ENCODE data around the gene LIMCH1. TPM values are rescaled to one million over a fixed set of nuclear protein-coding genes. Genes with fewer than 3 reads are reported as not detected.

LIMCH1 gene
- total RNA-seq, 1 experiment from 2014 or later, result 3.3 TPM

DNA sequence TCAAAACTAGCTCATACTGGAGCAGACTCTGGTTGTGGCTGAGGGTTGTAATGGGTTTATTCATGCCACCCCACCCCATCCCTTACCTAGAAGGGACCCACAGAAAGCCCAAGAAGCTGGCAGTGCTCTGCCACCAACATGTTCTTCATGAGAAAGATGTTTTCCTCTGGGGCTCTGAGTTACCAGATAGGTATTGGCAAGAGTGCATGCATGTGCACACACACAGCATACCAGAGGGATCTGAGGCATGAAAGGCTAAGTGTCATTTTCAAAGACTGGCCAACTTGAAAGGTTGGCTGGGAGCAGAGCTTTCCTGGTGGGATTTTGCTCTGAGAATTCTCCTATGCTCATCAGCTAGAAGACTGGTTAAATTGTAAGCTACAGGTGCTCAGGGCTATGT, 145.4 kb downstream of the LIMCH1 start:
- Histone ChIP-seq H3K23ac (ENCODE audit: insufficient read length, low read depth, low read length) (no peak overlapping the region), H3K27me3 (ENCODE audit: insufficient read depth, low read length) (no peaks in the 10 kb centered on the region), H2BK12ac (ENCODE audit: insufficient read length, low read depth, low read length) (no peak overlapping the region), H3K79me1 (ENCODE audit: insufficient read depth, low read depth, low read length, poor library complexity, severe bottlenecking) (no peaks in the 10 kb centered on the region), H2BK20ac (ENCODE audit: low read depth, low read length, poor library complexity, severe bottlenecking) (no peak overlapping the region), H2AK5ac (ENCODE audit: insufficient read length, low read length) (no peak overlapping the region), H3T11ph (ENCODE audit: low read length) (no peak overlapping the region), H4K8ac (replicated peaks; ENCODE audit: insufficient read length, low read depth, low read length) (no peak overlapping the region), H2BK5ac (ENCODE audit: insufficient read length, low read length) (no peak overlapping the region), H2AFZ (ENCODE audit: low read length) (no peak overlapping the region), H3K23me2 (ENCODE audit: insufficient read length, low read depth, low read length, poor library complexity, severe bottlenecking) (no peaks in the 10 kb centered on the region), H3K27ac (ENCODE audit: insufficient read length, low read depth, low read length) (no peak overlapping the region), H3K4ac (ENCODE audit: low read depth, low read length) (no peak overlapping the region), H3K79me2 (ENCODE audit: insufficient read depth, low read length) (no peaks in the 10 kb centered on the region), H4K5ac (ENCODE audit: insufficient read length, low read depth, low read length) (no peak overlapping the region), H3K9me3 (ENCODE audit: control insufficient read depth, low read depth, low read length) (no peaks in the 10 kb centered on the region), H4K20me1 (ENCODE audit: control insufficient read depth, insufficient read depth, insufficient read length) (no peaks in the 10 kb centered on the region), H2BK15ac (ENCODE audit: low read depth, low read length) (no peak overlapping the region), H3K4me1 (ENCODE audit: insufficient read depth, low read length) (no peaks in the 10 kb centered on the region), H2BK120ac (ENCODE audit: low read depth, low read length, poor library complexity, severe bottlenecking) (no peak overlapping the region), H3K56ac (ENCODE audit: insufficient read length, low read depth, low read length) (no peak overlapping the region), H3K18ac (ENCODE audit: insufficient read length, low read depth, low read length) (no peak overlapping the region), H3K14ac (ENCODE audit: insufficient read depth, low read length) (no peak overlapping the region), H4K91ac (ENCODE audit: insufficient read length, low read depth, low read length) (no peak overlapping the region), H3K4me2 (ENCODE audit: insufficient read depth, insufficient read length, low read length) (no peak overlapping the region), H3K9ac (ENCODE audit: extremely low read depth, insufficient read length, low read length) (no peak overlapping the region)
- Mint-ChIP-seq H3K27me3 (ENCODE audit: low read depth) (no peaks in the 10 kb centered on the region), H3K27ac (no peak overlapping the region), H3K36me3 (ENCODE audit: insufficient read depth in 1 of 3, low read depth in 3 of 3) (0 out of 7 replicates have a peak, but pooled peaks cover 0 to 1% (median 0%) of the 10 kb centered on the region in 3 experiments), H3K9me3 (no peaks in the 10 kb centered on the region), H3K4me1 (no peaks in the 10 kb centered on the region), H3K4me3 (no peak overlapping the region)
- no peak for DNase-seq
- TF ChIP-seq, protein P1, sequence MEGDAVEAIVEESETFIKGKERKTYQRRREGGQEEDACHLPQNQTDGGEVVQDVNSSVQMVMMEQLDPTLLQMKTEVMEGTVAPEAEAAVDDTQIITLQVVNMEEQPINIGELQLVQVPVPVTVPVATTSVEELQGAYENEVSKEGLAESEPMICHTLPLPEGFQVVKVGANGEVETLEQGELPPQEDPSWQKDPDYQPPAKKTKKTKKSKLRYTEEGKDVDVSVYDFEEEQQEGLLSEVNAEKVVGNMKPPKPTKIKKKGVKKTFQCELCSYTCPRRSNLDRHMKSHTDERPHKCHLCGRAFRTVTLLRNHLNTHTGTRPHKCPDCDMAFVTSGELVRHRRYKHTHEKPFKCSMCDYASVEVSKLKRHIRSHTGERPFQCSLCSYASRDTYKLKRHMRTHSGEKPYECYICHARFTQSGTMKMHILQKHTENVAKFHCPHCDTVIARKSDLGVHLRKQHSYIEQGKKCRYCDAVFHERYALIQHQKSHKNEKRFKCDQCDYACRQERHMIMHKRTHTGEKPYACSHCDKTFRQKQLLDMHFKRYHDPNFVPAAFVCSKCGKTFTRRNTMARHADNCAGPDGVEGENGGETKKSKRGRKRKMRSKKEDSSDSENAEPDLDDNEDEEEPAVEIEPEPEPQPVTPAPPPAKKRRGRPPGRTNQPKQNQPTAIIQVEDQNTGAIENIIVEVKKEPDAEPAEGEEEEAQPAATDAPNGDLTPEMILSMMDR (conservative IDR thresholded peaks at IDR 0.05), result no peak
